Hematopoietic multipotent progenitor cell treated with erythropoietin and hydrocortisone succinate and interleukin-3 and kit ligand, for 15 days (in vitro differentiated cells): ENCODE measurements around the gene PRPSAP2.

ENCODE experiments used
- DNase-seq: peaks from one replicate; pipeline ENCODE4 v3.0.0-alpha.2; 2015; ENCODE audit warnings: low spot score

The PRPSAP2 gene

DNA sequence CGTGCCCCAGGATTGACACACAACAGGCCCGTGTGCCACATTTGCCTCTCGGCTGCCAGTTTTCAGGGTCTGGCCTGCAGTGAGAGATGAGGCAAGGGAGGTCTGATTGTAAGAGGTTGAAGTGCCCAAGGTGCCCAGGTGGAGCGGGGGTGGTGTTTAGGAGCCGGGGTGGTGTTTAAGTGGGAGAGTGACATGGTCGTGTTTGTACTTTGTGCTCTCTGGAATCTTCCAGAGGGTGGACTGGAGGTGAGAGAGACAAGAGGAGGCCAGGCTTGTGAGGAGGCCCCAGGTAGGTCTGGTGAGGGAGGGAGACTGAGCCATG, 104.5 kb downstream of the PRPSAP2 start:
- DNase-seq: no peak

- no peak for DNase-seq
These were observed 105.4 kb downstream of the PRPSAP2 start for GRCh38 chr17:18963126-18964017.

DNA sequence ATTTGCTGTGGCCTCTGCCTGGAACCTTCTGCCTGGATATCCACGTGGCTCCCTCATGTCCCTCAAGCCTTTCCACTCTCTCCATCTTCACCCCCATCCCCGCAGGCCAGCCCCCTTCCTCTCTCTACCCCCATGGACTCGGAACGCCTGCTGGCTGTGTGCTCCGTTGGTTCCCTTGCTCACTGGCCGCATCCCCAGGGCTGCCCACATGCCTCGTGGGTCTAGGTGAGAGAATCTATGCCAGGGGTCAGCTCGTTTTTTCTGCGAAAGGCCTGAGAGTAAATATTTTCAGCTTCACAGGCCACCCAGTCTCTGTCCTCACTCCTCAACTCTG, 106.1 kb downstream of the PRPSAP2 start:
- no peak for DNase-seq

DNA sequence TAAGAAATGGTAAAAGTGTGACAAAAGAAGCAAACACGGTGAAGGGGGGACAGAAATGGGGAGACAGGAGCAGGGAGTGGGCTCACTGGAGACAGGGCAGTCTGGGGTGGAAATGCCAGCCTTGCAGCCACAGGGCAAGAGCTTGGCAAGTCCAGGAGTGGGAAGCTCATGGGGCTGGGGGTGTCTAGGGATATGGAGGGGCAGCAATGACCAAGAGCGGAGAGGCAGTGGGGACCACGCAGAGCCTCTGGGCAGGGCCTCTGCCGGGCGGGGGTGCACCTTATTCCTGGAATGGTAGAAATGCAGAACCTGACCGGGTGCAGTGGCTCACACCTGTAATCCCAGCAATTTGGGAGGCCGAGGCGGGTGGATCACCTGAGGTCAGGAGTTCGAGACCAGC, 106.6 kb downstream of the PRPSAP2 start:
- DNase-seq: no peak

DNA sequence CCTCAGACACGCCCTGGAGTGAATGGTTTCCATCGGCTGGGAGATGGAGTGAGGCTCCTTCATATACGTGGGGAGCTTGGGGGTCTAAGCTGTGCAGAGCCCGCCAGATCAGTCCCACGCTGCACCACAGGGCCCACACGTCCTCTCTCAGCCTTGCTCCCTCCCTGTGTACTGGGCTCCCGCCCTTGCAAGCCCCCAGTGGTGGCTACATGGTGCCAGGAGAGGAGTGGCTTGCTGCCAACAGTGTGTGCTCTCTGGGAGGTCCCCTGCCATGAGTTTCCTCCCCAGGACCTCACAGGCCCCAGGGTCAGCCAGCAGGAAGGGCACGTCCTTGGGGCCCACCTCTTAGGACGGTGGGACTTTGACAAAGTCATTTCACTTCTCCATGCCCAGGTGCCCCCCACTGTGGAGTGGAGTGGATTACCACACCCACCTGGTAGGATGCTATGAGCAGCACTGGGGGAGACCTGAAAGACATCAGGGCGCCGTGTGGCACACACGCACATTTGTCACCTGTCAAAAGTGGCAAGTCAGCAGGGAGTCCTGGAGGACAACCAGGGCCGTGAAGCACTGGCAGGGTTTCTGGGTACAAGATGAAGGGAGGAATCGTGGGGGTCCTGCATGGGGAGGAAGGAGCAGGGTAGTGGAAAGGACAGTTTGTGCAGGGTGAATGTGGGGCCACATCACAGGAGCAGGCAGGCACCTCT, 107.8 kb downstream of the PRPSAP2 start:
- DNase-seq: no peak

- DNase-seq: no peak
These were observed 109.1 kb downstream of the PRPSAP2 start for GRCh38 chr17:18966831-18967624.

DNA sequence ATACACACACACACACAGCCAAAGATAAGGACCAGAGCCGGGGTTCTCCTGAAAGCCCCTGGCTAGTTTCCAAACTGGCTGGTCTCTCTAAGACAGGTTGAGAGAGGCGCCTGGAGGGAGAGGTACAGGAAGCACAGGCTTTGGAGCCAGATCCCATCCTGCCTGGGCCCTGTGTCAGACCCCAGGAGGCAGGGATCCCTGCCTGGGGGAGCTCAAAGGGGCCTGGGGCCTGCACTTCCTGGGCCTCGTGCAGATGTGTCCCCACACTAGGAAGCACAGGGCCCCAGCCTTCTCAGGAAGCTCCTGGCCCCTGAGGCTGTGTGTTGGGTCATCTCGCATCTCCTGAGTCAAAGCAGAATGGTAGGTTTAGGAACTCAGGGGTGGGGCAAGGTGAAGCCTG, 110.0 kb downstream of the PRPSAP2 start:
- no peak for DNase-seq

GRCh38 chr17:18968345-18968744, 110.4 kb downstream of the PRPSAP2 start:
- no peak for DNase-seq

DNA sequence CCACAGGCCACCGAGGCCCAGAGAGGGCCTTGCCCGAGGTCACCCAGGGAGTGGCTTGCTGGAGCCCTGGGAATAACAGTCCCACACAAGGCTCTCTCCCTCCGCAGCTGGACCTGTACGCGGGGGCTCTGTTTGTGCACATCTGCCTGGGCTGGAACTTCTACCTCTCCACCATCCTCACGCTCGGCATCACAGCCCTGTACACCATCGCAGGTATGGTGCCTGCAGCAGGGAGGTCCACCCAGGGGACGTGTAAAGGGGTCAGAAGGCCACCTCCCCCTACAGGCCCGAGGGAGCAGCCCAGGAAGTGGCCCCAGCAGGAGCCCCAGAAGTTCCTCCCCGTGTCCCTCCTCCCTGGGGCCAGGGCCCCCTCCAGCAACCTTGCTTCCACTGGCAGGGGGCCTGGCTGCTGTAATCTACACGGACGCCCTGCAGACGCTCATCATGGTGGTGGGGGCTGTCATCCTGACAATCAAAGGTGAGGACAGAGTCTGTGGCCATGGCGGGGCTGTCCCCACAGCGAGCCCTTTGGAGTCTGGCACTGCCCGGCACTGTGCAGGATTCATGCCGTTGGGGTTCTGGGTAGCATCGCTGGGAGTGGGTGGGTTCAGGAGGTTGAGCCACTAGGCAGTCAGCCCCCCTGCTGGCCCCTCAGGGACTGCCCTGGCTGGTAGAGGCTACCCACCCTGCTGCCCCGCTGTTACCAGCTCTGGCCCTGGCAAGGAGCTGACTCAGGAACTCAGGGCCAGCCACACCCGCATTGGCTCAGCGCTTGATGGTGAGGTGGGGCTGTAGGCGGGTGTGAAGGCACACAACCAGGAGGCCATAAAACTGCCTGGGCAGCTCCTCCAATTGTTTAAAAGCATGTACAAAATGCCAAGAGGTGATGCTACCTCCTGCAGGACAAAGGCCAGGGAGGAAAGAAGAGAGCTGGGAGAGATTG, 111.3 kb downstream of the PRPSAP2 start:
- peak; percentile 48 for DNase-seq

GRCh38 chr17:18970582-18971480, 112.9 kb downstream of the PRPSAP2 start:
- no peak for DNase-seq

GRCh38 chr17:18971801-18972200, 113.9 kb downstream of the PRPSAP2 start:
- DNase-seq: no peak

- no peak for DNase-seq
These were observed 116.6 kb downstream of the PRPSAP2 start for GRCh38 chr17:18974407-18975149.

- DNase-seq: no peak
These were observed 117.7 kb downstream of the PRPSAP2 start for GRCh38 chr17:18975597-18975996.

- DNase-seq: no peak
These were observed 118.3 kb downstream of the PRPSAP2 start for GRCh38 chr17:18976201-18976600.

GRCh38 chr17:18977021-18977420, 119.1 kb downstream of the PRPSAP2 start:
- no peak for DNase-seq

DNA sequence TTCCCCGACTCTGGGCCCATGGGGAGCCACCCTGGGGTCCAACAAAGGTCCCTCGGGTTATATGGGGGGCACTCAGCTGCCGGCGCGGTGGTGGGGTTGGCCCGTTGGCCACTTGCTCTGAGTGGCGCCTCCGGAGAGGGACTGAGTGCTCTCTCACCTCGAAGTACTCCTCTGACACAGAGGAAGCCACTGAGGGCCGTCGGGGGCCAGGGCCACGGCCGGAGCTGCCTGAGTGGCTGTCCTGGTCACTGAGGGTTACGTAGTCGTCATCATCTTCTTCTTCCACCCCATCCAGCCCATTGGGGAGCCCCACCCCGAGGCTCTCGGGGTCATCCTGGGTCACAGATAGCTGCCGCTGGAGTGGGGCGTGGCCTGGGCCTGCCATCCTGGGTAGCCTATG, 119.7 kb downstream of the PRPSAP2 start:
- DNase-seq: peak; percentile 6

DNA sequence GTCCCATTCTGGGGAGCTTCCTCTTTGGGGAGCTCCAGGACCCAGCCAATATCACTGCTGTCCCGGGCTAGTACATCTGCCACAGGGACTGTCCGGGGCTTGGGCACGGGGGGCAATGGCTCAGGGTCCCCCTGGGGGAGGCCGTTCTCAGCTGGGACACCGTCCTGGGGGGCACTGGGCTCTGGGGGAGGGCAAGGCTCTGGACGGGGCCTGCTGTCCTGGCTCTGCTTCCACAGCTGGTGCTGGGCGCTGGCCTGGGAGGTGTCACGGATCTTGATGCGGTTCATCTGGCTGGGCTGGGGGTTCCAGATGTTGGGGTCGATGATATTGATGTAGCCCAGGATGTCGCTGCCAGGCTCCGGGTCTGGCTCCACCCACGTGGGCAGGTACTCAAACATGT, 120.1 kb downstream of the PRPSAP2 start:
- DNase-seq: no peak

DNA sequence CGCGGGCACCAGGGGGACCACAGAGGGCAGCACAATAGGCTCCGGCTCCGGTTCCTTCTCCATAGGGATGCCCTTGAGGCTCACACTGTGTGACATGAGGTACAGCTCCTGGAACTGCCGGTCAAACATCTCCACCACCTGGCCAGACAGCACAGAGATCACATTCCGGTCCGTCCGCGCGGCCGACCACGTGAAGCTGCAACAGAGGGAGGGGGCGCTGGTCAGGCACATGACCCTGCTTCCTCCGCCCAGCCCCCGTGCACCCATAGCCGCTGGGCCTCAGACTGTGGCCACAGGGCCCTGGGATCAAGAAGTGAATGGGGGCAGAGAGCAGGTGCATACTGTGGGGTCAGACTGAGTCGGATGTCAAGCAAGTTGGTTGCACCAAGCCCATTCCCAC, 120.7 kb downstream of the PRPSAP2 start:
- no peak for DNase-seq
